ENCODE measurements around the gene KLKB1. TPM values are rescaled to one million over a fixed set of nuclear protein-coding genes. Genes with fewer than 3 reads are reported as not detected.
"Not testable (repeated sequence)": the region's sequence is repeated elsewhere in the genome, so short reads cannot be mapped to it uniquely, and the experiment has no call there.

Gene KLKB1
- total RNA-seq, 1 donor from 2014 or later: not detected

DNA sequence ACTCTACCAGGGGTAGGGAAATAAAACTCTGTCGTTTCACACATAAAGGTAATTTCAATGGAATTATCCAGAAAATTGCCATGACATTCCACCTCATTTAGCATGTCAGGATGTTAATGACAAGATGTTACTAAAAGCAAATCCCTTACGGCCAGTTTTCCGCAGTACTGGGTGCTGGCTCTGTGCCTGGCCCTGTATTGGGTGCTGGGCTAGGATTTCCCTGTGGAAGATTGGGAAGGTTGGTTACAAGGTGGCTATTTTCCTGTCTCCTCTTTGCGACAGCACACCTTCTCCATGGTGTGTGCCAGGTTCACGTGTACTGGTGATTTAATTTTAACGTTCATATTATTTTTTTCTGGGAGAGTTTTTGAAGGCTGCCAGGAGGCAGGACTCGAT is 13.1 kb downstream of the KLKB1 start:
- H3K9me3 Mint-ChIP-seq: no peaks in the 10 kb centered on the region
- no peaks in the 10 kb centered on the region for H3K36me3 Mint-ChIP-seq (ENCODE audit: low read depth)
- peaks cover 1% of the 10 kb centered on the region for H3K27me3 Mint-ChIP-seq (ENCODE audit: insufficient read depth)
- DNase-seq (ENCODE audit: low spot score): no peak
- H3K4me1 Mint-ChIP-seq (ENCODE audit: low read depth): no peaks in the 10 kb centered on the region
- intact Hi-C loops (cut with micrococcal nuclease): no loop called here
- no peak overlapping the region for H3K27ac Mint-ChIP-seq
- no peak overlapping the region for H3K4me3 Mint-ChIP-seq

DNA sequence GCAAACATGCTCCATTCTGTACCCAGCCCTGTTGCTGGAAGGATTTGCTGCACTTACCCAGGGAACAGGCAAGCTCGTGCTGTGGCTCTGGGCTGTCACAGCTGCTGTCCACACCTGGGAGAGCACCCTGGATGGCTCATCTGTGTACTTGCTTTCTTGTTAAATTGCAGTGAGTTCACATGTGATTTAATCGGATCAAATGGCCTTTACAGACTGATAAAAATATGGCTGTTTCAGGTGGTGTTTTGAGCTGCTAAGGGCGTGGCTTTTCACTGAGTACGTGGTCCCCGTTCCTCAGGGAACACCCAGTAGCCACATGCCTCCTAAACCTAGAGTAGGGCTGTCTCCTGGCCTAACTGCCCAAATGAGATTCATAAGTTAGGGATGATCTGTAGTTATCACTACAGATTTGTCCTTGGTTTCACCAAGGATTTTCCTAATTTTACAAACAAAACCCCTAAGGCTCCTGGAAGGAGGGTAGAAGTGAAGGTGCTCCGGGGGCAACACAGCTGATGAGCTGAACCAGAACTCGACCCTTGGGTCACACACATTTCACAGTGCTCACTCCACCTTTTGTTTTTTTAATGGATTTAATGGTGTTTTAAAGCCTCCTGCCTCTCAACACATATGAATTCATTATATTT is 13.7 kb downstream of the KLKB1 start:
- intact Hi-C loops (cut with micrococcal nuclease): no loop called here
- Mint-ChIP-seq H3K4me3 (no peak overlapping the region), H3K27ac (no peak overlapping the region), H3K36me3 (ENCODE audit: low read depth) (no peaks in the 10 kb centered on the region), H3K4me1 (ENCODE audit: low read depth) (no peaks in the 10 kb centered on the region), H3K9me3 (no peaks in the 10 kb centered on the region), H3K27me3 (ENCODE audit: insufficient read depth) (peaks cover 1% of the 10 kb centered on the region)
- DNase-seq (ENCODE audit: low spot score): no peak

GRCh38 chr4:186241616-186242015 is 14.3 kb downstream of the KLKB1 start:
- no peak for DNase-seq (ENCODE audit: low spot score)
- Mint-ChIP-seq H3K4me3 (no peak overlapping the region), H3K4me1 (ENCODE audit: low read depth) (no peaks in the 10 kb centered on the region), H3K27me3 (ENCODE audit: insufficient read depth) (peaks cover 1% of the 10 kb centered on the region), H3K36me3 (ENCODE audit: low read depth) (no peaks in the 10 kb centered on the region), H3K9me3 (no peaks in the 10 kb centered on the region), H3K27ac (no peak overlapping the region)
- intact Hi-C loops (cut with micrococcal nuclease): no loop called here

DNA sequence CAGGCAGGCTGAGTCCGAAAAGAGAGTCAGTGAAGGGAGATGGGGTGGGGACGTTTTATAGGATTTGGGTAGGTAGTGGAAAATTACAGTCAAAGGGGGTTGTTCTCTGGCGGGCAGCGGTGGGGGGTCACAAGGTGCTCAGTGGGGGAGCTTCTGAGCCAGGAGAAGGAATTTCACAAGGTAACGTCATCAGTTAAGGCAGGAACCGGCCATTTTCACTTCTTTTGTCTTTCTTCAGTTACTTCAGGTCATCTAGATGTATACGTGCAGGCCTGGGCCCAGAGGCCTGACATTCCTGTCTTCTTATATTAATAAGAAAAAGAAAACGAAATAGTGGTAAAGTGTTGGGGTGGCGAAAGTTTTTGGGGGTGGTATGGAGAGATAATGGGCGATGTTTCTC is 14.7 kb downstream of the KLKB1 start:
- intact Hi-C loops (cut with micrococcal nuclease); H3K36me3 Mint-ChIP-seq (ENCODE audit: low read depth); DNase-seq (ENCODE audit: low spot score); H3K4me3 Mint-ChIP-seq; H3K27me3 Mint-ChIP-seq (ENCODE audit: insufficient read depth); H3K9me3 Mint-ChIP-seq; H3K27ac Mint-ChIP-seq; H3K4me1 Mint-ChIP-seq (ENCODE audit: low read depth): not testable (repeated sequence)

- no peaks in the 10 kb centered on the region for H3K9me3 Mint-ChIP-seq
- DNase-seq (ENCODE audit: low spot score): no peak
- H3K4me3 Mint-ChIP-seq: no peak overlapping the region
- no peaks in the 10 kb centered on the region for H3K36me3 Mint-ChIP-seq (ENCODE audit: low read depth)
- H3K27ac Mint-ChIP-seq: no peak overlapping the region
- no peaks in the 10 kb centered on the region for H3K27me3 Mint-ChIP-seq (ENCODE audit: insufficient read depth)
- intact Hi-C loops (cut with micrococcal nuclease): no loop called here
- no peaks in the 10 kb centered on the region for H3K4me1 Mint-ChIP-seq (ENCODE audit: low read depth)
These were observed 16.0 kb downstream of the KLKB1 start for GRCh38 chr4:186243331-186243730.

- H3K4me1 Mint-ChIP-seq (ENCODE audit: low read depth): no peaks in the 10 kb centered on the region
- intact Hi-C loops (cut with micrococcal nuclease): no loop called here
- no peaks in the 10 kb centered on the region for H3K27me3 Mint-ChIP-seq (ENCODE audit: insufficient read depth)
- no peak overlapping the region for H3K27ac Mint-ChIP-seq
- no peak for DNase-seq (ENCODE audit: low spot score)
- H3K36me3 Mint-ChIP-seq (ENCODE audit: low read depth): no peaks in the 10 kb centered on the region
- H3K9me3 Mint-ChIP-seq: no peaks in the 10 kb centered on the region
- no peak overlapping the region for H3K4me3 Mint-ChIP-seq
These were observed 17.5 kb downstream of the KLKB1 start for GRCh38 chr4:186244835-186245234.

GRCh38 chr4:186247062-186247752 is 19.9 kb downstream of the KLKB1 start:
- not testable (repeated sequence) for H3K9me3 Mint-ChIP-seq; H3K4me3 Mint-ChIP-seq; H3K36me3 Mint-ChIP-seq (ENCODE audit: low read depth)

GRCh38 chr4:186248643-186249042 is 21.3 kb downstream of the KLKB1 start:
- Mint-ChIP-seq H3K27me3 (ENCODE audit: insufficient read depth) (no peaks in the 10 kb centered on the region), H3K4me1 (ENCODE audit: low read depth) (no peaks in the 10 kb centered on the region), H3K9me3 (no peaks in the 10 kb centered on the region), H3K4me3 (no peak overlapping the region), H3K36me3 (ENCODE audit: low read depth) (no peaks in the 10 kb centered on the region), H3K27ac (no peak overlapping the region)
- no peak for DNase-seq (ENCODE audit: low spot score)
- intact Hi-C loops (cut with micrococcal nuclease): no loop called here

More at GRCh38 chr4:186247062-186247752, 19.9 kb downstream of the KLKB1 start:
- intact Hi-C loops (cut with micrococcal nuclease); H3K27ac Mint-ChIP-seq; H3K4me1 Mint-ChIP-seq (ENCODE audit: low read depth); H3K27me3 Mint-ChIP-seq (ENCODE audit: insufficient read depth); DNase-seq (ENCODE audit: low spot score): not testable (repeated sequence)

DNA sequence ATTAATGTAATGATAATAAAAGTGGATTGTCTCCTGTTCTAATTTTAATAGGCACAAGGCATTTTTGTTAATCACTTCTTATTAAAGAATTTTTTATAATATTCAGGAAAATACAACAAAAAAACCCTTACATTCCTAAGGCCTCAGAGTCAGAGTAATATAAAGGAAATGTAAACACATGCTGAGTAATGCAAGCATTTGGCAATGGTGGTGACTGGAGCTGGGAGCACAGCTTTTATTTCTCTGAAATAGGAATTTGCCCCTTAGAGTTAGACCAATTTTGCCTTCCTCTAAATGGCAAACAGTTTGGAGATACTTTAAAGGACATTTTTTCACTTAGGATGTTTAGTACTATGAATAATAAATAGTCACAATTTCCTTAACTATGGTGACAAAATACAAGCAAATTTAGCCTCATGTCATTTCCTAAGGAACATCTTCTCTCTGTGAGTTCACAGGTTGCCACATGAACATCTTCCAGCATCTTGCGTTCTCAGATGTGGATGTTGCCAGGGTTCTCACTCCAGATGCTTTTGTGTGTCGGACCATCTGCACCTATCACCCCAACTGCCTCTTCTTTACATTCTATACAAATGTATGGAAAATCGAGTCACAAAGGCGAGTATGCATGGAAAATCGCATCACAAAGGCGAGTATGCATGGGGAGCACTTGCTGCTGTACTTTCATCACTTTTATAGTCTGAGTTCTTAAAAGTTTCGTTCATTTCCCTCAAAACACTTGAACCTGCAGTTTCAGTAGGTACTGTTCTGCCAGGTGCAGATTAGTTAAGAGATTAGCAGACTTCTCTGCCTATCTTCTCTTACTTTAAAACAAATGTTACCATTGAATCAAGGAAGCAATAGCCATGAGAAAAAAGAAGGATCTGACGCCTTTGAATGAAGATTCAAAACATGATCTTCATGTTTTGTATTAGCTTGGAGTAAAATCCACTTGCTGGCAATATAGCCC is 22.8 kb downstream of the KLKB1 start:
- no peak for DNase-seq (ENCODE audit: low spot score)
- no peak overlapping the region for H3K27ac Mint-ChIP-seq
- H3K27me3 Mint-ChIP-seq (ENCODE audit: insufficient read depth): no peaks in the 10 kb centered on the region
- H3K36me3 Mint-ChIP-seq (ENCODE audit: low read depth): no peaks in the 10 kb centered on the region
- intact Hi-C loops (cut with micrococcal nuclease): no loop called here
- H3K4me3 Mint-ChIP-seq: no peak overlapping the region
- no peaks in the 10 kb centered on the region for H3K9me3 Mint-ChIP-seq
- no peaks in the 10 kb centered on the region for H3K4me1 Mint-ChIP-seq (ENCODE audit: low read depth)

DNA sequence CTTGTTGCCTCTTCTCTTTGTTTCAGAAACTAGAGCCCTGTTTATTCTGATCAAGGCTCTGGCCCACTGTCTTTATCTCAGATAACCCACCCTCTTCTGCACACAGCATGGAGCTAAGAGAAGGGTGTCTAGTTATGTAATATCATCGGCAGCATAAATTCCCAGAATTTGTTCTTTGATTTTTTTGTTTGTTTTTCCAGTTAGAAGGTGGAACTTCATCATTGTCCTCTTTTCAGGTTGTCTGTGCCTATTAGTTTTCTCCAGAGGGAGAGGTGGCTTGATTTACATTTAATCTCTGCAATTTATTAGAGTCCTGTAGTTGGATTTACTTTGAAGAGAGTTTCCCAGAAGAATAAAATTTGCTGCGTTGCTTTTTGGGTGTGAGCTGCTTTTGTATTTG is 23.5 kb downstream of the KLKB1 start:
- intact Hi-C loops (cut with micrococcal nuclease): no loop called here

GRCh38 chr4:186255122-186255521 is 27.8 kb downstream of the KLKB1 start:
- intact Hi-C loops (cut with micrococcal nuclease): no loop called here
- Mint-ChIP-seq H3K27me3 (ENCODE audit: insufficient read depth) (no peaks in the 10 kb centered on the region), H3K9me3 (no peaks in the 10 kb centered on the region), H3K4me1 (ENCODE audit: low read depth) (no peaks in the 10 kb centered on the region), H3K4me3 (no peak overlapping the region), H3K27ac (no peak overlapping the region), H3K36me3 (ENCODE audit: low read depth) (no peaks in the 10 kb centered on the region)
- no peak for DNase-seq (ENCODE audit: low spot score)

More for the DNA sequence above, 23.5 kb downstream of the KLKB1 start:
- Mint-ChIP-seq H3K27ac (no peak overlapping the region), H3K9me3 (no peaks in the 10 kb centered on the region), H3K4me3 (no peak overlapping the region), H3K4me1 (ENCODE audit: low read depth) (no peaks in the 10 kb centered on the region), H3K36me3 (ENCODE audit: low read depth) (no peaks in the 10 kb centered on the region), H3K27me3 (ENCODE audit: insufficient read depth) (no peaks in the 10 kb centered on the region)
- no peak for DNase-seq (ENCODE audit: low spot score)

DNA sequence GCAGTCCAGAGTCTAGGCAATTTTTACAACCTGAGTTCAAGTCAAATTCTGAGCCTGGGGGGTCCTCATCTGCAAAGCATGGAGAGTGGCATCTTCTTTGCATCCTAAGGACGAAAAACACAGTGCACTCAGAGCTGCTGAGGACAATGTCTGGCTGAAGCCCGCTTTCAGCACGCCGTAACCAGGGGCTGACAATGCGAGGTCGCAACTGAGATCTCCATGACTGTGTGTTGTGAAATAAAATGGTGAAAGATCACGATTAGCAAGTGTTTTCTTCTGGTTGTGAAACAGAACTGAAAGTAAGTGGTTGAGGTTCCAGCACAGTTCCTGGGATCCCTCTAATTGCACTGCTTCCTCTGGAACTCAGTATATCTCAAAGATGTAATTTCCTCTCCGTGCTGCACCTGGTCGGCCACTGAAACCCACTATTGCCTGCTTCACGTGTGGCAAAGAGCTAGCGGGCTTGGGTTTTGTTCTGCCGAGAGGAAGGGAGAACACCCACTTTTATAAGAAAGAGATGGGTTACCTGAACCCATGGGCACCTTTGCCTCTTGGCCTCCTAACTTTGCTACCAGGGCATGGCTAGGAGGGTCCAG is 31.0 kb downstream of the KLKB1 start:
- no peak for DNase-seq (ENCODE audit: low spot score)
- H3K4me1 Mint-ChIP-seq (ENCODE audit: low read depth): no peaks in the 10 kb centered on the region
- no peak overlapping the region for H3K4me3 Mint-ChIP-seq
- H3K9me3 Mint-ChIP-seq: no peaks in the 10 kb centered on the region
- no peaks in the 10 kb centered on the region for H3K36me3 Mint-ChIP-seq (ENCODE audit: low read depth)
- no peaks in the 10 kb centered on the region for H3K27me3 Mint-ChIP-seq (ENCODE audit: insufficient read depth)
- intact Hi-C loops (cut with micrococcal nuclease): no loop called here
- H3K27ac Mint-ChIP-seq: no peak overlapping the region

DNA sequence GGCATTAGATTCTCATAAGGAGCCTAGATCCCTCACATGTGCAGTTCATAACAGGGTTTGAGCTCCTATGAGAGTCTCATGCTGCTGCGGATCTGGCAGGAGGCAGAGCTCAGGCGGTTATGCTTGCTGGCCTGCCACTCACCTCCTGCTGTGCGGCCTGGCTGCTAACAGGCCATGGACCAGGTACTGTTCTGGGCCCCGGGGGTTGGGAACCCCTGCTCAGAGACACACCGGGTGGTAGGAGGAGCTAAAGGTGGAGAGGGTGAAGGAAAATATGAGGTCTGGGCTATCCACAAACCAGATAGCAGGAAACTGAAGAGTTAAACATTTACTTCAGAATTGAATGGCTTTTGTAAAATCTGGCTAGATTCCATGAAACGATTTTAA is 32.8 kb downstream of the KLKB1 start:
- Mint-ChIP-seq H3K36me3 (ENCODE audit: low read depth) (no peaks in the 10 kb centered on the region), H3K27me3 (ENCODE audit: insufficient read depth) (no peaks in the 10 kb centered on the region), H3K27ac (no peak overlapping the region), H3K4me1 (ENCODE audit: low read depth) (no peaks in the 10 kb centered on the region), H3K4me3 (no peak overlapping the region), H3K9me3 (no peaks in the 10 kb centered on the region)
- DNase-seq (ENCODE audit: low spot score): no peak
- intact Hi-C loops (cut with micrococcal nuclease): no loop called here
